ENCODE data around the gene DCLK1. TPM values are rescaled to one million over a fixed set of nuclear protein-coding genes. Genes with fewer than 3 reads are reported as not detected.

Gene DCLK1
- total and polyA plus RNA-seq, 2 experiments from 2014 or later, result 0.16 to 2.9 TPM

- TF ChIP-seq CTCF (IDR thresholded peaks at IDR 0.05; ENCODE audit: poor library complexity) (no peak), EZH2phosphoT487 (IDR thresholded peaks at IDR 0.05; ENCODE audit: low read depth, severe bottlenecking, unreplicated experiment) (no peak), EZH2 (IDR thresholded peaks at IDR 0.05; ENCODE audit: borderline replicate concordance) (no peak)
- Histone ChIP-seq H3K36me3 (replicated peaks; ENCODE audit: insufficient read depth, low read depth) (no peaks in the 10 kb centered on the region), H3K27me3 (no peaks in the 10 kb centered on the region), H3K27ac (no peak overlapping the region), H3K4me2 (no peak overlapping the region), H2AFZ (no peak overlapping the region), H3K4me1 (ENCODE audit: insufficient read depth) (no peaks in the 10 kb centered on the region), H3K79me2 (no peaks in the 10 kb centered on the region), H4K20me1 (ENCODE audit: insufficient read depth, poor library complexity, severe bottlenecking) (no peaks in the 10 kb centered on the region), H3K9me3 (ENCODE audit: low read depth) (no peaks in the 10 kb centered on the region), H3K9me2 (replicated peaks; ENCODE audit: insufficient read depth) (no peaks in the 10 kb centered on the region), H3K4me3 (no peak overlapping the region)
- DNase-seq (ENCODE audit: low spot score), result no peak
- WGBS (ENCODE audit: low lambda C conversion rate, missing lambda C conversion rate), result 68% methylated on average over 2 of the region's 2 CpGs
Measured at GRCh38 chr13:35744144-35744543, 387.0 kb downstream of the DCLK1 start.

GRCh38 chr13:35743165-35743564 lies 388.0 kb downstream of the DCLK1 start:
- no peak for DNase-seq (ENCODE audit: low spot score)
- H3K36me3 ChIP-seq (replicated peaks; ENCODE audit: insufficient read depth, low read depth), result no peaks in the 10 kb centered on the region
- no peak overlapping the region for H3K27ac ChIP-seq
- no peak overlapping the region for H2AFZ ChIP-seq
- H4K20me1 ChIP-seq (ENCODE audit: insufficient read depth, poor library complexity, severe bottlenecking), result no peaks in the 10 kb centered on the region
- H3K4me3 ChIP-seq, result no peak overlapping the region
- no peaks in the 10 kb centered on the region for H3K27me3 ChIP-seq
- no peaks in the 10 kb centered on the region for H3K9me2 ChIP-seq (replicated peaks; ENCODE audit: insufficient read depth)
- no peaks in the 10 kb centered on the region for H3K4me1 ChIP-seq (ENCODE audit: insufficient read depth)
- H3K9me3 ChIP-seq (ENCODE audit: low read depth), result no peaks in the 10 kb centered on the region
- H3K79me2 ChIP-seq, result no peaks in the 10 kb centered on the region
- no peak overlapping the region for H3K4me2 ChIP-seq
- no peak for TF ChIP-seq EZH2 (IDR thresholded peaks at IDR 0.05; ENCODE audit: borderline replicate concordance)
- TF ChIP-seq EZH2phosphoT487 (IDR thresholded peaks at IDR 0.05; ENCODE audit: low read depth, severe bottlenecking, unreplicated experiment), result no peak
- no peak for TF ChIP-seq CTCF (IDR thresholded peaks at IDR 0.05; ENCODE audit: poor library complexity)
- 67% methylated on average over 3 of the region's 3 CpGs for WGBS (ENCODE audit: low lambda C conversion rate, missing lambda C conversion rate)

GRCh38 chr13:35741657-35742056 lies 389.5 kb downstream of the DCLK1 start:
- Histone ChIP-seq H3K27ac (no peak overlapping the region), H2AFZ (no peak overlapping the region), H3K27me3 (no peaks in the 10 kb centered on the region), H3K4me1 (ENCODE audit: insufficient read depth) (no peaks in the 10 kb centered on the region), H3K36me3 (replicated peaks; ENCODE audit: insufficient read depth, low read depth) (no peaks in the 10 kb centered on the region), H3K4me2 (no peak overlapping the region), H3K9me3 (ENCODE audit: low read depth) (no peaks in the 10 kb centered on the region), H3K9me2 (replicated peaks; ENCODE audit: insufficient read depth) (no peaks in the 10 kb centered on the region), H4K20me1 (ENCODE audit: insufficient read depth, poor library complexity, severe bottlenecking) (no peaks in the 10 kb centered on the region), H3K79me2 (no peaks in the 10 kb centered on the region), H3K4me3 (no peak overlapping the region)
- WGBS (ENCODE audit: low lambda C conversion rate, missing lambda C conversion rate), result 78% methylated on average over 5 of the region's 5 CpGs
- no peak for DNase-seq (ENCODE audit: low spot score)
- TF ChIP-seq CTCF (IDR thresholded peaks at IDR 0.05; ENCODE audit: poor library complexity) (no peak), EZH2 (IDR thresholded peaks at IDR 0.05; ENCODE audit: borderline replicate concordance) (no peak), EZH2phosphoT487 (IDR thresholded peaks at IDR 0.05; ENCODE audit: low read depth, severe bottlenecking, unreplicated experiment) (no peak)

GRCh38 chr13:35736876-35737275 lies 394.3 kb downstream of the DCLK1 start:
- H3K27me3 ChIP-seq, result no peaks in the 10 kb centered on the region
- 48% methylated on average over 2 of the region's 2 CpGs for WGBS (ENCODE audit: low lambda C conversion rate, missing lambda C conversion rate)
- DNase-seq (ENCODE audit: low spot score), result no peak
- no peak overlapping the region for H3K27ac ChIP-seq
- no peak overlapping the region for H3K4me2 ChIP-seq
- H2AFZ ChIP-seq, result no peak overlapping the region
- peaks cover 4% of the 10 kb centered on the region for H3K4me1 ChIP-seq (ENCODE audit: insufficient read depth)
- H3K4me3 ChIP-seq, result no peak overlapping the region
- no peaks in the 10 kb centered on the region for H3K9me2 ChIP-seq (replicated peaks; ENCODE audit: insufficient read depth)
- H4K20me1 ChIP-seq (ENCODE audit: insufficient read depth, poor library complexity, severe bottlenecking), result no peaks in the 10 kb centered on the region
- H3K79me2 ChIP-seq, result no peaks in the 10 kb centered on the region
- no peaks in the 10 kb centered on the region for H3K9me3 ChIP-seq (ENCODE audit: low read depth)
- TF ChIP-seq EZH2 (IDR thresholded peaks at IDR 0.05; ENCODE audit: borderline replicate concordance), result no peak
- no peak for TF ChIP-seq CTCF (IDR thresholded peaks at IDR 0.05; ENCODE audit: poor library complexity)
- no peak for TF ChIP-seq EZH2phosphoT487 (IDR thresholded peaks at IDR 0.05; ENCODE audit: low read depth, severe bottlenecking, unreplicated experiment)
- no peaks in the 10 kb centered on the region for H3K36me3 ChIP-seq (replicated peaks; ENCODE audit: insufficient read depth, low read depth)

Data from hepatocyte (in vitro differentiated cells).